K562 (cell line): ENCODE data around the gene GRIA3. TPM values are rescaled to one million over a fixed set of nuclear protein-coding genes. Genes with fewer than 3 reads are reported as not detected.

Experiments
- ATAC-seq: fragments of 200-7000 bp; cut with Tn5 transposase; 3 replicates; pipeline ENCODE4 v1.9.1; 2020; ENCODE audit warnings: moderate library complexity
- BruUV-seq: library from RNA; stranded (reverse); fragments of 400-500 nt; replicated peaks from 2 replicates; lab custom pipeline; 2021; lab: Mats Ljungman, UMichigan
- CTCF ChIA-PET: fragments of 300-600 bp; formaldehyde crosslinking; extraction: SDS; loops from one replicate; lab custom pipeline; 2021; ENCODE audit warnings: low intra/inter-chr PET ratio; lab: Yijun Ruan, JAX
- POLR2A ChIA-PET: fragments of 300-600, 350-650 bp; sonication (Branson Sonifier 250); formaldehyde crosslinking; extraction: SDS; loops from one replicate; lab custom pipeline; 2021; ENCODE audit warnings: antibody characterized with exemption, inconsistent platforms; lab: Yijun Ruan, JAX
- DNase-seq, 4 experiments: peaks; one replicate each; pipeline versions ENCODE4 v3.0.0 to v3.0.0-alpha.2; 2011 to 2018; ENCODE audit warnings: low spot score in 3 of 4, mixed read lengths in 3 of 4; ENCODE audit errors: extremely low read depth in 1 of 4
- FAIRE-seq: peaks from 2 replicates; lab custom pipeline; 2011; peaks lifted over from hg19 to GRCh38; lab: Jason Lieb, UNC
- H2AFZ ChIP-seq: 2 replicates; pipeline ENCODE4 v1.6.0; 2011; ENCODE audit warnings: low read depth, low read length, control low read depth, inconsistent platforms
- H3K27ac ChIP-seq: fragments of 200-600 bp; 3 replicates; pipeline ENCODE4 v1.8.0; 2011; ENCODE audit warnings: low read depth, mild to moderate bottlenecking, control low read depth, inconsistent platforms, low read length, moderate library complexity, mixed read lengths; ENCODE audit errors: extremely low read depth
- H3K27me3 ChIP-seq, 2 experiments: fragments of 300-600 bp in 1 of 2; 2 replicates in 1 of 2; 3 replicates in 1 of 2; pipeline versions ENCODE4 v1.6.0 to v1.8.0; 2011; ENCODE audit warnings: inconsistent platforms in 2 of 2, low read length in 2 of 2, mild to moderate bottlenecking in 1 of 2, mixed read lengths in 1 of 2, moderate library complexity in 1 of 2; ENCODE audit not compliant: control insufficient read depth in 2 of 2, insufficient read depth in 2 of 2
- H3K36me3 ChIP-seq: fragments of 300-600 bp; 3 replicates; pipeline ENCODE4 v1.8.0; 2011; ENCODE audit warnings: mild to moderate bottlenecking, low read length, inconsistent platforms; ENCODE audit not compliant: control insufficient read depth, insufficient read depth
- H3K4me1 ChIP-seq, 2 experiments: fragments of 200-600 bp in 1 of 2; replicated peaks in 1 of 2; 2 replicates in 1 of 2; 3 replicates in 1 of 2; pipeline versions ENCODE4 v1.5.1 to v1.8.0; 2011; ENCODE audit warnings: inconsistent platforms in 2 of 2, low read length in 2 of 2, mild to moderate bottlenecking in 1 of 2, mixed read lengths in 1 of 2, moderate library complexity in 1 of 2; ENCODE audit not compliant: control insufficient read depth in 2 of 2, insufficient read depth in 2 of 2
- H3K4me2 ChIP-seq: 2 replicates; pipeline ENCODE4 v1.6.1; 2011; ENCODE audit warnings: low read length, control low read depth, inconsistent platforms, mixed read lengths; ENCODE audit not compliant: insufficient read depth
- H3K4me3 ChIP-seq: fragments of 200-600 bp; sonication (generic), shearing (Covaris generic); 2 replicates; pipeline ENCODE4 v1.5.1; 2016; ENCODE audit warnings: control low read depth, inconsistent platforms
- H3K79me2 ChIP-seq: fragments of 200-600 bp; 3 replicates; pipeline ENCODE4 v1.8.0; 2011; ENCODE audit warnings: low read length, inconsistent platforms; ENCODE audit not compliant: control insufficient read depth, insufficient read depth
- H3K9ac ChIP-seq, 2 experiments: 2 replicates each; pipeline versions ENCODE4 v1.6.0 to v1.6.1; 2011; ENCODE audit warnings: low read depth in 2 of 2, low read length in 2 of 2, control low read depth in 1 of 2, inconsistent platforms in 1 of 2, mild to moderate bottlenecking in 1 of 2, mixed read lengths in 1 of 2; ENCODE audit not compliant: insufficient read depth in 1 of 2
- H3K9me1 ChIP-seq: one replicate; pipeline ENCODE4 v1.6.0; 2011; ENCODE audit warnings: inconsistent platforms, mild to moderate bottlenecking, low read length, moderate library complexity; ENCODE audit not compliant: control insufficient read depth, insufficient read depth
- H3K9me3 ChIP-seq: replicated peaks from 2 replicates; pipeline ENCODE4 v1.5.1; 2011; ENCODE audit warnings: low read depth, low read length, inconsistent platforms; ENCODE audit not compliant: control insufficient read depth, insufficient read depth
- H4K20me1 ChIP-seq: replicated peaks from 2 replicates; pipeline ENCODE4 v1.6.1; 2011; ENCODE audit warnings: low read length, inconsistent platforms, mixed read lengths; ENCODE audit not compliant: control insufficient read depth, insufficient read depth
- HNRNPLL ChIP-seq: fragments of 200-400 bp; formaldehyde crosslinking; IDR thresholded peaks from 2 replicates; pipeline ENCODE4 v1.6.1; 2017; ENCODE audit warnings: low read length, low read depth, mild to moderate bottlenecking; ENCODE audit not compliant: poor library complexity, severe bottlenecking
- JUN ChIP-seq, 2 experiments: sonication (generic) in 1 of 2; formaldehyde crosslinking in 1 of 2; IDR thresholded peaks; 2 replicates each; pipeline versions ENCODE4 v1.6.1 to v1.8.0; 2012 to 2022; ENCODE audit warnings: borderline replicate concordance in 2 of 2, mild to moderate bottlenecking in 2 of 2, improper control_type of control experiment in 1 of 2, low read depth in 1 of 2, low read length in 1 of 2, missing genetic modification reagents in 1 of 2
- L3MBTL2 ChIP-seq: fragments of 450-650 bp; IDR thresholded peaks from 2 replicates; pipeline ENCODE4 v1.6.1; 2016; ENCODE audit warnings: mild to moderate bottlenecking, moderate library complexity
- POLR2G ChIP-seq: fragments of 200-400 bp; formaldehyde crosslinking; IDR thresholded peaks from 2 replicates; pipeline ENCODE4 v1.6.1; 2017; ENCODE audit warnings: low read depth, mild to moderate bottlenecking, antibody characterized with exemption, low read length, moderate library complexity
- RAD21 ChIP-seq, 2 experiments: fragments of 250-450 bp in 1 of 2; fragments of 450-650 bp in 1 of 2; sonication (Bioruptor Pico) in 1 of 2; formaldehyde crosslinking in 1 of 2; IDR thresholded peaks in 1 of 2; conservative IDR thresholded peaks in 1 of 2; 2 replicates each; pipeline versions ENCODE4 v1.4.0 to v1.8.0; 2020 to 2022; ENCODE audit warnings: mild to moderate bottlenecking in 2 of 2, moderate library complexity in 1 of 2
- ZFP30 ChIP-seq: fragments of 250-450 bp; sonication (Bioruptor Pico); IDR thresholded peaks from 2 replicates; pipeline ENCODE4 v1.8.0; 2022; ENCODE audit warnings: moderate library complexity, mild to moderate bottlenecking, inconsistent platforms, borderline replicate concordance
- WGBS: fragments of 100-300 bp; shearing (Covaris generic); methylation state at CpG from one replicate; pipeline ENCODE4 v1.1.6; 2016; ENCODE audit warnings: low coverage, mixed read lengths; ENCODE audit not compliant: insufficient coverage; ENCODE audit errors: missing lambda C conversion rate; 5-methylcytosine and 5-hydroxymethylcytosine counted together
- in situ Hi-C: fragments of 300-500 bp; cut with MboI; formaldehyde crosslinking; loops from 4 replicates; pipeline ENCODE4 v1.15.0; 2018; ENCODE audit warnings: inconsistent platforms, mixed read lengths
- intact Hi-C: fragments of 100-400 bp; cut with micrococcal nuclease; formaldehyde crosslinking; loops from 2 replicates; pipeline ENCODE4 v1.14.2; 2022
- polyA plus RNA-seq, 8 experiments: library from polyadenylated mRNA; depleted of rRNA in 4 of 8; stranded (reverse) in 5 of 8; unstranded in 3 of 8; fragments of >200 nt; fragmentation: Nextera tagmentation in 2 of 8; fragmentation: Illumina TruSeq in 1 of 8; extraction: Ambion mirVana in 2 of 8; extraction: Trizol in 1 of 8; gene quantifications; 2 replicates each; pipeline versions ENCODE4 v1.2.1 to v1.2.3, GENCODE V29; 2011 to 2014; ENCODE audit warnings: inconsistent platforms in 1 of 8, missing spikeins in 1 of 8
- total RNA-seq, 7 experiments: library from RNA; depleted of rRNA in 6 of 7; stranded (reverse); fragments of >200 nt in 6 of 7; fragmentation: Illumina TruSeq in 2 of 7; extraction: Trizol in 2 of 7; gene quantifications; 2 replicates each; pipeline versions ENCODE4 v1.2.1 to v1.2.3, GENCODE V29; 2011 to 2021; ENCODE audit warnings: low replicate concordance in 1 of 7
- TF ChIP-seq, protein P1 (sequence below): IDR thresholded peaks from 2 replicates; pipeline ENCODE4 v1.6.1; 2014; ENCODE audit warnings: antibody characterized with exemption
- TF ChIP-seq, protein P2 (sequence below): fragments of 450-650 bp; IDR thresholded peaks from 2 replicates; pipeline ENCODE4 v1.7.1; 2018; ENCODE audit warnings: mild to moderate bottlenecking, low read depth; ENCODE audit not compliant: partially characterized antibody

The GRIA3 gene
- total and polyA plus RNA-seq, 9 of the 15 experiments (the other 6 are each of a cell fraction or from before 2014, with no cell fraction given): 0.10 TPM; not detected in 8

DNA sequence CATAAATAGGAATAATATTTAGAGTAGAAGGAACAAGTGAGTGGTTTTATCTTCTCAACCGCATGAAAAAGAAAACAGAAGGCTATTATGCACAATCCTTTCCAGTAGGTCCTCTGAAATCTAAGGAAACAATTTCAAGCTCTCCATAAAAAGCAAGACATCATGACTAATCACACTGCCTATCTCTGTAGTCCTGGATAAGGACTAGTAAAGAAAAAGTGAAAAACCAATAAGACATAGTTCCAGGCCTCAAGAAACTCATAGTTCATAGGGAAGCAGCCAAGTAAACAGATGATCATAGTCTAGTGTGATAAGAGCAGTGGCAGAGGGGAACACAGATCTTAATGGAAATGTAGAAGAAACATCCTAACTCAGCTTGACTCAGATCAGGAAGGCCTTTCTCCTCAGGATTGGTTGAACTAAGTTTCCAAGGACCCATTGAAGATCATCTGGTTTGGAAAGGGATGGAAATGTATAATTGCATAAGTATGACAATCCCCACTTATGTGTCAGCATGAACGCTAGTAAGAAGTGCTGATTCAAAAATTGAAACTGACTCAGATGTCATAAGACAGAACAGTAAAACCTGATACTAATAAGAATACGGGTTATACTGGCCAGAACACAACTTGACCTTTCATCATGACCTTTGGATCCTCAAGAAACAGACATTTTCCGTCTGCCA, 155.3 kb downstream of the GRIA3 start:
- Histone ChIP-seq H3K36me3 (no peaks in the 10 kb centered on the region), H3K9ac (no peak overlapping the region), H3K79me2 (no peaks in the 10 kb centered on the region), H3K4me1 (no peaks in the 10 kb centered on the region), H2AFZ (no peak overlapping the region), H3K27ac (no peak overlapping the region), H3K9me1 (no peaks in the 10 kb centered on the region), H4K20me1 (no peaks in the 10 kb centered on the region), H3K9me3 (no peaks in the 10 kb centered on the region), H3K27me3 (no peaks in the 10 kb centered on the region), H3K4me2 (no peak overlapping the region), H3K4me3 (no peak overlapping the region)
- no TSS peak for BruUV-seq
- ATAC-seq: no peak
- 0% methylated on average over 4 of the region's 4 CpGs for WGBS
- no peak for FAIRE-seq
- ChIA-PET CTCF (no interaction called here), POLR2A (no interaction called here)
- intact Hi-C loops (no loop called here), in situ Hi-C loops (no loop called here)
- TF ChIP-seq, protein P1, sequence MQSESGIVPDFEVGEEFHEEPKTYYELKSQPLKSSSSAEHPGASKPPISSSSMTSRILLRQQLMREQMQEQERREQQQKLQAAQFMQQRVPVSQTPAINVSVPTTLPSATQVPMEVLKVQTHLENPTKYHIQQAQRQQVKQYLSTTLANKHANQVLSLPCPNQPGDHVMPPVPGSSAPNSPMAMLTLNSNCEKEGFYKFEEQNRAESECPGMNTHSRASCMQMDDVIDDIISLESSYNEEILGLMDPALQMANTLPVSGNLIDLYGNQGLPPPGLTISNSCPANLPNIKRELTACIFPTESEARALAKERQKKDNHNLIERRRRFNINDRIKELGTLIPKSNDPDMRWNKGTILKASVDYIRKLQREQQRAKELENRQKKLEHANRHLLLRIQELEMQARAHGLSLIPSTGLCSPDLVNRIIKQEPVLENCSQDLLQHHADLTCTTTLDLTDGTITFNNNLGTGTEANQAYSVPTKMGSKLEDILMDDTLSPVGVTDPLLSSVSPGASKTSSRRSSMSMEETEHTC: no peak
- no peak for TF ChIP-seq L3MBTL2
- no peak for TF ChIP-seq HNRNPLL
- TF ChIP-seq, protein P2, sequence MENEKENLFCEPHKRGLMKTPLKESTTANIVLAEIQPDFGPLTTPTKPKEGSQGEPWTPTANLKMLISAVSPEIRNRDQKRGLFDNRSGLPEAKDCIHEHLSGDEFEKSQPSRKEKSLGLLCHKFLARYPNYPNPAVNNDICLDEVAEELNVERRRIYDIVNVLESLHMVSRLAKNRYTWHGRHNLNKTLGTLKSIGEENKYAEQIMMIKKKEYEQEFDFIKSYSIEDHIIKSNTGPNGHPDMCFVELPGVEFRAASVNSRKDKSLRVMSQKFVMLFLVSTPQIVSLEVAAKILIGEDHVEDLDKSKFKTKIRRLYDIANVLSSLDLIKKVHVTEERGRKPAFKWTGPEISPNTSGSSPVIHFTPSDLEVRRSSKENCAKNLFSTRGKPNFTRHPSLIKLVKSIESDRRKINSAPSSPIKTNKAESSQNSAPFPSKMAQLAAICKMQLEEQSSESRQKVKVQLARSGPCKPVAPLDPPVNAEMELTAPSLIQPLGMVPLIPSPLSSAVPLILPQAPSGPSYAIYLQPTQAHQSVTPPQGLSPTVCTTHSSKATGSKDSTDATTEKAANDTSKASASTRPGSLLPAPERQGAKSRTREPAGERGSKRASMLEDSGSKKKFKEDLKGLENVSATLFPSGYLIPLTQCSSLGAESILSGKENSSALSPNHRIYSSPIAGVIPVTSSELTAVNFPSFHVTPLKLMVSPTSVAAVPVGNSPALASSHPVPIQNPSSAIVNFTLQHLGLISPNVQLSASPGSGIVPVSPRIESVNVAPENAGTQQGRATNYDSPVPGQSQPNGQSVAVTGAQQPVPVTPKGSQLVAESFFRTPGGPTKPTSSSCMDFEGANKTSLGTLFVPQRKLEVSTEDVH: no peak
- no peak for TF ChIP-seq JUN (IDR thresholded peaks at IDR 0.05; ENCODE audit: borderline replicate concordance, low read depth, low read length)
- TF ChIP-seq JUN (CRISPR knock-in tag; IDR thresholded peaks at IDR 0.05; ENCODE audit: borderline replicate concordance): no peak
- no peak for TF ChIP-seq RAD21 (CRISPR knock-in tag; conservative IDR thresholded peaks at IDR 0.05 in 1 of 2, IDR thresholded peaks at IDR 0.05 in 1 of 2)
- no peak for TF ChIP-seq ZFP30 (CRISPR knock-in tag)
- TF ChIP-seq POLR2G: no peak
- DNase-seq: no peak
